AG04449 (cell line): ENCODE results near the gene KIRREL2.
A peak's percentile ranks its signal among the peaks of the same experiment; 100 is the strongest.

Experiments used
- CTCF ChIA-PET: fragments of 350-600 bp; formaldehyde crosslinking; extraction: SDS; loops from one replicate; lab custom pipeline; 2021; ENCODE audit warnings: antibody characterized with exemption; lab: Yijun Ruan, JAX
- POLR2A ChIA-PET: fragments of 400-600, 350-600 bp; formaldehyde crosslinking; extraction: SDS; loops from one replicate; lab custom pipeline; 2020; ENCODE audit warnings: antibody characterized with exemption, inconsistent platforms; lab: Yijun Ruan, JAX
- DNase-seq: peaks from one replicate; pipeline ENCODE4 v3.0.0-alpha.2; 2010; ENCODE audit warnings: low read depth, low spot score
- H3K4me3 ChIP-seq: 2 replicates; pipeline ENCODE4 v1.5.1; 2011; ENCODE audit warnings: low read depth, mild to moderate bottlenecking, control low read depth, low read length
- CTCF ChIP-seq: IDR thresholded peaks from one replicate; pipeline ENCODE4 v1.5.1; 2011; ENCODE audit warnings: mild to moderate bottlenecking, moderate library complexity, low read length, control low read depth, inconsistent platforms; ENCODE audit not compliant: insufficient read depth; ENCODE audit errors: missing control alignments

KIRREL2 gene

GRCh38 chr19:35898499-35898809 lies 41.7 kb downstream of the KIRREL2 start:
- CTCF ChIA-PET, result interaction anchor here (1.0 kb wide), 1 partner anchor 17 kb away, joined by 4 read pairs; no protein-coding TSS in a partner anchor
- peak overlapping the region; percentile 71 for H3K4me3 ChIP-seq
- no peak for DNase-seq
- no peak for TF ChIP-seq CTCF
- POLR2A ChIA-PET, result no interaction called here

GRCh38 chr19:35899547-35900214 lies 43.0 kb downstream of the KIRREL2 start:
- CTCF ChIA-PET, result interaction anchor here (1.8 kb wide), 1 partner anchor 33 kb away, joined by 7 read pairs; no protein-coding TSS in a partner anchor
- DNase-seq, result peak; percentile 9
- POLR2A ChIA-PET, result no interaction called here
- H3K4me3 ChIP-seq, result peak overlapping the region; percentile 71
- TF ChIP-seq CTCF, result no peak

GRCh38 chr19:35901055-35901644 lies 44.4 kb downstream of the KIRREL2 start:
- CTCF ChIA-PET, result interaction anchor here (0.9 to 1.8 kb wide), 2 partner anchors 19 to 32 kb away, joined by 4 to 7 read pairs; no protein-coding TSS in a partner anchor
- TF ChIP-seq CTCF, result no peak
- POLR2A ChIA-PET, result interaction anchor here (0.9 to 1.0 kb wide), 2 partner anchors 30 to 214 kb away, joined by 3 read pairs; no protein-coding TSS in a partner anchor
- DNase-seq, result peak; percentile 9
- peak overlapping the region; percentile 71 for H3K4me3 ChIP-seq

GRCh38 chr19:35901854-35902661 lies 45.3 kb downstream of the KIRREL2 start, which contains the start of gene HCST:
TSS of gene HCST (plus strand) at chr19:35902529. CDS start at chr19:35902594, 65 bp downstream.
- no peak for DNase-seq
- CTCF ChIA-PET, result no interaction called here

GRCh38 chr19:35902870-35903475 lies 46.3 kb downstream of the KIRREL2 start:
- POLR2A ChIA-PET, result no interaction called here
- H3K4me3 ChIP-seq, result peak overlapping the region; percentile 27; the same call in 1 of the 2 replicates
- CTCF ChIA-PET, result interaction anchor here (1.9 kb wide), 1 partner anchor 28 kb away, joined by 9 read pairs; no protein-coding TSS in a partner anchor

More at GRCh38 chr19:35901854-35902661, 45.3 kb downstream of the KIRREL2 start, which contains the start of gene HCST:
- POLR2A ChIA-PET, result interaction anchor here (0.9 to 1.0 kb wide), 2 partner anchors 29 to 213 kb away, joined by 3 read pairs; no protein-coding TSS in a partner anchor
- no peak for TF ChIP-seq CTCF
- peak within 1 kb of the TSS; percentile 27; the same call in 1 of the 2 replicates for H3K4me3 ChIP-seq

More at GRCh38 chr19:35902870-35903475, 46.3 kb downstream of the KIRREL2 start:
- TF ChIP-seq CTCF, result no peak
- DNase-seq, result no peak
